HCT116 (cell line): ENCODE results near the gene IQCH. TPM values are rescaled to one million over a fixed set of nuclear protein-coding genes. Genes with fewer than 3 reads are reported as not detected.

ENCODE experiments used
- ATAC-seq: fragments of 200-7000 bp; cut with Tn5 transposase; 2 replicates; pipeline ENCODE4 v1.9.1; 2020; ENCODE audit warnings: mild to moderate bottlenecking, moderate library complexity
- BruUV-seq: library from RNA; stranded (reverse); fragments of 400-500 nt; replicated peaks from 2 replicates; lab custom pipeline; 2021; lab: Mats Ljungman, UMichigan
- CTCF ChIA-PET: fragments of 300-600 bp; sonication (Branson Sonifier 250); formaldehyde crosslinking; loops from one replicate; lab custom pipeline; 2021; ENCODE audit warnings: antibody characterized with exemption; lab: Charles Lee
- POLR2A ChIA-PET: fragments of 300-600, 350-600 bp; sonication (Branson Sonifier 250); formaldehyde crosslinking; loops from one replicate; lab custom pipeline; 2021; ENCODE audit warnings: antibody characterized with exemption; lab: Charles Lee
- RAD21 ChIA-PET, 2 experiments: fragments of 300-600 bp; sonication (Branson Sonifier 250); formaldehyde crosslinking; loops; one replicate each; lab custom pipeline; 2023; ENCODE audit warnings: low total read pairs in 2 of 2; ENCODE audit not compliant: uncharacterized antibody in 2 of 2, unreplicated experiment in 2 of 2, low non-redundant PET in 1 of 2; lab: Charles Lee
- DNase-seq: peaks from one replicate; pipeline ENCODE4 v3.0.0-alpha.2; 2010; ENCODE audit warnings: low read depth, low spot score
- H2AFZ ChIP-seq: fragments of 200-600 bp; shearing (Covaris generic), sonication (generic); 2 replicates; pipeline ENCODE4 v1.6.1; 2017; ENCODE audit warnings: low read depth, mixed run types, mixed read lengths, antibody characterized with exemption, low read length; ENCODE audit not compliant: poor library complexity, severe bottlenecking
- H3K27ac ChIP-seq: 2 replicates; pipeline ENCODE4 v1.5.1; 2012; ENCODE audit warnings: low read depth, low read length
- H3K27me3 ChIP-seq: fragments of 200-600 bp; sonication (generic); 2 replicates; pipeline ENCODE4 v1.6.1; 2016; ENCODE audit warnings: mixed run types, low read length, mixed read lengths; ENCODE audit not compliant: insufficient read depth
- H3K36me3 ChIP-seq, 2 experiments: fragments of 200-500 bp in 1 of 2; fragments of 200-600 bp in 1 of 2; sonication (Bioruptor generic) in 1 of 2; sonication (generic) in 1 of 2; 2 replicates each; pipeline versions ENCODE4 v1.5.1 to v1.6.1; 2014 to 2016; ENCODE audit warnings: low read length in 2 of 2, inconsistent platforms in 1 of 2, mixed read lengths in 1 of 2, mixed run types in 1 of 2; ENCODE audit not compliant: insufficient read depth in 2 of 2, control insufficient read depth in 1 of 2
- H3K4me1 ChIP-seq, 2 experiments: fragments of 200-600 bp in 1 of 2; sonication (generic) in 1 of 2; 2 replicates each; pipeline versions ENCODE4 v1.5.1 to v1.6.1; 2012 to 2017; ENCODE audit warnings: low read length in 2 of 2, inconsistent platforms in 1 of 2, mild to moderate bottlenecking in 1 of 2, mixed read lengths in 1 of 2, mixed run types in 1 of 2, moderate library complexity in 1 of 2; ENCODE audit not compliant: insufficient read depth in 2 of 2, control insufficient read depth in 1 of 2
- H3K4me2 ChIP-seq: fragments of 200-600 bp; sonication (generic); 2 replicates; pipeline ENCODE4 v1.6.1; 2017; ENCODE audit warnings: mixed run types, low read length, mixed read lengths
- H3K4me3 ChIP-seq, 2 experiments: fragments of 200-600 bp in 1 of 2; sonication (generic) in 1 of 2; replicated peaks in 1 of 2; 2 replicates each; pipeline ENCODE4 v1.5.1; 2011 to 2016; ENCODE audit warnings: low read length in 2 of 2, control low read depth in 1 of 2, low read depth in 1 of 2, mild to moderate bottlenecking in 1 of 2, mixed read lengths in 1 of 2, mixed run types in 1 of 2
- H3K79me2 ChIP-seq: fragments of 200-600 bp; sonication (generic); 2 replicates; pipeline ENCODE4 v1.6.1; 2017; ENCODE audit warnings: mild to moderate bottlenecking, mixed run types, low read length, moderate library complexity, mixed read lengths; ENCODE audit not compliant: insufficient read depth
- H3K9ac ChIP-seq: fragments of 200-600 bp; sonication (generic); 2 replicates; pipeline ENCODE4 v1.6.1; 2016; ENCODE audit warnings: low read length, mixed read lengths
- H3K9me2 ChIP-seq: fragments of 200-600 bp; sonication (generic), shearing (Covaris generic); 2 replicates; pipeline ENCODE4 v1.6.1; 2017; ENCODE audit warnings: mixed run types, mild to moderate bottlenecking, moderate library complexity; ENCODE audit not compliant: insufficient read depth
- H3K9me3 ChIP-seq, 2 experiments: fragments of 200-500 bp in 1 of 2; fragments of 200-600 bp in 1 of 2; sonication (Bioruptor generic) in 1 of 2; sonication (generic) in 1 of 2; 2 replicates each; pipeline ENCODE4 v1.6.1; 2014 to 2017; ENCODE audit warnings: low read length in 2 of 2, mixed read lengths in 2 of 2, inconsistent platforms in 1 of 2, low read depth in 1 of 2, mild to moderate bottlenecking in 1 of 2, mixed run types in 1 of 2, moderate library complexity in 1 of 2; ENCODE audit not compliant: control insufficient read depth in 1 of 2, insufficient read depth in 1 of 2
- H4K20me1 ChIP-seq: fragments of 200-600 bp; sonication (generic), shearing (Covaris generic); 2 replicates; pipeline ENCODE4 v1.6.1; 2017; ENCODE audit warnings: mixed run types, mild to moderate bottlenecking, moderate library complexity; ENCODE audit not compliant: insufficient read depth
- CEBPB ChIP-seq: IDR thresholded peaks from 2 replicates; pipeline ENCODE4 v1.6.1; 2012; ENCODE audit warnings: low read depth
- EGR1 ChIP-seq: IDR thresholded peaks from 2 replicates; pipeline ENCODE4 v1.6.1; 2012; ENCODE audit warnings: low read depth
- ELF1 ChIP-seq: IDR thresholded peaks from 2 replicates; pipeline ENCODE4 v1.6.1; 2012; ENCODE audit warnings: low read depth, borderline replicate concordance
- EZH2 ChIP-seq: fragments of 200-600 bp; sonication (generic); IDR thresholded peaks from 2 replicates; pipeline ENCODE4 v1.6.1; 2017; ENCODE audit warnings: antibody characterized with exemption, mixed run types
- EZH2phosphoT487 ChIP-seq: fragments of 200-600 bp; IDR thresholded peaks from 2 replicates; pipeline ENCODE4 v1.6.1; 2018; ENCODE audit warnings: antibody characterized with exemption, borderline replicate concordance
- FOSL1 ChIP-seq: IDR thresholded peaks from 2 replicates; pipeline ENCODE4 v1.6.1; 2012; ENCODE audit warnings: low read depth
- MAX ChIP-seq: IDR thresholded peaks from 2 replicates; pipeline ENCODE4 v1.6.1; 2012
- POLR2A ChIP-seq: IDR thresholded peaks from 2 replicates; pipeline ENCODE4 v1.7.0; 2011; ENCODE audit warnings: borderline replicate concordance; ENCODE audit not compliant: insufficient read depth, insufficient read length; ENCODE audit errors: extremely low read depth
- POLR2AphosphoS5 ChIP-seq: IDR thresholded peaks from 2 replicates; pipeline ENCODE4 v1.6.1; 2011; ENCODE audit warnings: mild to moderate bottlenecking, low read depth, low read length, moderate library complexity
- RAD21 ChIP-seq: IDR thresholded peaks from 2 replicates; pipeline ENCODE4 v1.6.1; 2012; ENCODE audit warnings: low read depth, mild to moderate bottlenecking
- SIN3A ChIP-seq: IDR thresholded peaks from 2 replicates; pipeline ENCODE4 v1.6.1; 2012; ENCODE audit warnings: low read depth
- SP1 ChIP-seq: IDR thresholded peaks from 2 replicates; pipeline ENCODE4 v1.6.1; 2012; ENCODE audit warnings: low read depth
- SRF ChIP-seq: IDR thresholded peaks from 2 replicates; pipeline ENCODE4 v1.6.1; 2012; ENCODE audit warnings: low read depth
- YY1 ChIP-seq: IDR thresholded peaks from 2 replicates; pipeline ENCODE4 v1.6.1; 2011; ENCODE audit warnings: low read length, low read depth, moderate library complexity, mild to moderate bottlenecking; ENCODE audit not compliant: insufficient replicate concordance; ENCODE audit errors: extremely low read depth
- ZBTB33 ChIP-seq: IDR thresholded peaks from 2 replicates; pipeline ENCODE4 v1.6.1; 2011; ENCODE audit warnings: mild to moderate bottlenecking, low read length, moderate library complexity; ENCODE audit not compliant: insufficient replicate concordance; ENCODE audit errors: extremely low read depth
- ZFX ChIP-seq: fragments of 450-650 bp; IDR thresholded peaks from 2 replicates; pipeline ENCODE4 v1.6.1; 2017
- ZNF274 ChIP-seq: fragments of 200-500 bp; sonication (Bioruptor generic); IDR thresholded peaks from 2 replicates; pipeline ENCODE4 v1.6.1; 2014; ENCODE audit warnings: mild to moderate bottlenecking, low read depth, low read length, inconsistent platforms
- intact Hi-C: fragments of 100-400 bp; cut with micrococcal nuclease; formaldehyde crosslinking; loops from 2 replicates; pipeline ENCODE4 v1.10.0; 2022
- total RNA-seq: library from RNA; stranded (reverse); gene quantifications from one replicate; pipeline ENCODE4 v1.2.1, GENCODE V29; 2021; ENCODE audit not compliant: unreplicated experiment

Gene IQCH
- total RNA-seq, 1 experiment from 2014 or later, result 4.6 TPM

- Histone ChIP-seq H3K4me3 (no peak overlapping the region), H4K20me1 (no peaks in the 10 kb centered on the region), H3K9me3 (no peaks in the 10 kb centered on the region), H3K27ac (no peak overlapping the region), H3K27me3 (no peaks in the 10 kb centered on the region), H2AFZ (no peak overlapping the region), H3K4me1 (no peaks in the 10 kb centered on the region), H3K9ac (no peak overlapping the region), H3K79me2 (no peaks in the 10 kb centered on the region), H3K36me3 (no peaks in the 10 kb centered on the region), H3K9me2 (no peaks in the 10 kb centered on the region), H3K4me2 (no peak overlapping the region)
- ChIA-PET POLR2A (interaction anchor here (1.2 kb wide), 1 partner anchor 358 kb away, joined by 3 read pairs; no protein-coding TSS in a partner anchor), CTCF (interaction anchor here (0.6 to 2.0 kb wide), 6 partner anchors 65 to 527 kb away, joined by 3 to 43 read pairs (median 6); no protein-coding TSS in a partner anchor), RAD21 (interaction anchor here in 1 of 2 experiments (2.2 kb wide), 1 partner anchor 358 kb away, joined by 10 read pairs; no protein-coding TSS in a partner anchor)
- intact Hi-C loops, result loop anchor here (10.0 kb wide), 2 partner anchors 200 to 240 kb away; partner anchors contain the start of gene SMAD3
- TF ChIP-seq ELF1, result no peak
- DNase-seq, result no peak
- no TSS peak for BruUV-seq
- ATAC-seq, result no peak
Measured at GRCh38 chr15:67304778-67305177, 50.2 kb downstream of the IQCH start.

DNA sequence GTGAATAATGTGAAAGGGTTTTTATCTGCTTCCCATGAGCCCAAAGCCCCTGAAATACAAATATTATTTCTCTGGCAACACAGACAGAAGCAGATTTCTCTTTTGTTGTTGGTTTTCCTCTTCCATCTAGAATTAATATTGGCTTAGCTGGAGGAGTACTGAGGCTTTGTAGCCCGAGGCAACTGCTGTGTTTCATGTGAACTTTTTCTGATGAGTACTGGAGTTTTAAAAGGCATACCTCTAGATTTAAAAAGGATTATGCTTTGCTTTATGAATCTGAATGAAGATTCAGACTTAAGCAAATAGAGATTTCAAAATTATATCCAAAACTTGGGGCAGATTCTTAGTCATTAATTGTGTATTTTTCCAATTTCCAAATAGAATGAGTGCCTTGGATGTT, 50.9 kb downstream of the IQCH start:
- no peak overlapping the region for H3K9ac ChIP-seq
- H2AFZ ChIP-seq, result no peak overlapping the region
- H3K4me1 ChIP-seq, result no peaks in the 10 kb centered on the region
- no TSS peak for BruUV-seq
- H3K4me3 ChIP-seq, result no peak overlapping the region
- TF ChIP-seq EZH2phosphoT487 (no peak), ZNF274 (no peak), SRF (no peak), POLR2A (no peak), EZH2 (no peak), FOSL1 (no peak), RAD21 (no peak), SIN3A (no peak), POLR2AphosphoS5 (no peak), CEBPB (no peak), SP1 (no peak), EGR1 (no peak), ELF1 (no peak), ZBTB33 (no peak), ZFX (no peak), YY1 (no peak), MAX (no peak)
- ChIA-PET POLR2A (no interaction called here), RAD21 (no interaction called here), CTCF (interaction anchor here (0.8 kb wide), 1 partner anchor 359 kb away, joined by 3 read pairs; no protein-coding TSS in a partner anchor)
- ATAC-seq (no peak), DNase-seq (no peak)
- no peaks in the 10 kb centered on the region for H3K9me3 ChIP-seq
- no peaks in the 10 kb centered on the region for H3K27me3 ChIP-seq
- no peak overlapping the region for H3K4me2 ChIP-seq
- no peaks in the 10 kb centered on the region for H3K79me2 ChIP-seq
- no peaks in the 10 kb centered on the region for H4K20me1 ChIP-seq
- no peak overlapping the region for H3K27ac ChIP-seq
- H3K9me2 ChIP-seq, result no peaks in the 10 kb centered on the region
- intact Hi-C loops, result loop anchor here (10.0 kb wide), 2 partner anchors 201 to 241 kb away; partner anchors contain the start of gene SMAD3
- H3K36me3 ChIP-seq, result no peaks in the 10 kb centered on the region
